ENCODE data around the gene EFCAB14.
"Not testable (repeated sequence)": the region's sequence is repeated elsewhere in the genome, so short reads cannot be mapped to it uniquely, and the experiment has no call there.

Gene EFCAB14

DNA sequence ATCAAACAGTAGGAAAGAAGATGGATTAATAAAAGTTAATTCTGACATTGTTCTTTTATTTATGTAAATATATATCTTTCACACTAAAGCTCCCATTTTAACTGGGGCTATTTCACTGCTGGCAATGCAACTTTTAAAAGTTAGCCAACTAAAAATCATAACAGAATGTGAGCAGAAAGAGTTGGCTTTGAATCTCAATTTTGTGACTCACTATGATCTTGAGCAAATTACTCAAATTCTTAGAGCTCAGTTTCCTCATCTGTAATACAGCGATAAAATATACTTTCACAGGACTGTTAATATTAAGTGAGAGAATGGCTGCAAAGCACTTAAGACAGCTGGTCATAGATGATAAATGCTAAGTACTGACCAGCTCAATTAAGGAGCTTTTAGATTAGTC lies 10.8 kb downstream of the EFCAB14 start:
- TF ChIP-seq POLR2A (IDR thresholded peaks at IDR 0.05; ENCODE audit: low read depth, low read length) = no peak
- FAIRE-seq = no peak

DNA sequence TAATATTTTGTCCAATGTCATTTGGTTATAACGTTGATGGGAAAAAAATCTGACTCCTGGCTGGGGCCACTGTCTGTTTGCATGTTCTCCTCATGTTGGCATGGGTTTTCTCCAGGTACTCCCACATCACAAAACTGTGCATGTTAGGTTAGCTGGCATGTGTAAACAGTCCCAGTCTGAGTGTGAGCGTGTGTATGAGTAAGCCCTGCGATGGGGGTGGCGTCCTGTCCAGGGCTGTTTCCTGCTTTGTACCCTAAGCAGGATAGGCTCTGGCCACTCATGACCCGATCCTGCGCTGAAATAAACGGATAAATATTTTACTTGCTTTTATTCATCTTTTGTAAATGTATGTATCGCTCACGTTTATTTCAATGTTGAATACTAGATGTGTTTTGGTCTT lies 13.5 kb downstream of the EFCAB14 start:
- DNase-seq (ENCODE audit: insufficient read length, low spot score) = no peak
- TF ChIP-seq POLR2A (IDR thresholded peaks at IDR 0.05; ENCODE audit: low read depth, low read length) = no peak
- FAIRE-seq = peak; percentile 30

More for the DNA sequence above, 10.8 kb downstream of the EFCAB14 start:
- no peak for DNase-seq (ENCODE audit: insufficient read length, low spot score)

DNA sequence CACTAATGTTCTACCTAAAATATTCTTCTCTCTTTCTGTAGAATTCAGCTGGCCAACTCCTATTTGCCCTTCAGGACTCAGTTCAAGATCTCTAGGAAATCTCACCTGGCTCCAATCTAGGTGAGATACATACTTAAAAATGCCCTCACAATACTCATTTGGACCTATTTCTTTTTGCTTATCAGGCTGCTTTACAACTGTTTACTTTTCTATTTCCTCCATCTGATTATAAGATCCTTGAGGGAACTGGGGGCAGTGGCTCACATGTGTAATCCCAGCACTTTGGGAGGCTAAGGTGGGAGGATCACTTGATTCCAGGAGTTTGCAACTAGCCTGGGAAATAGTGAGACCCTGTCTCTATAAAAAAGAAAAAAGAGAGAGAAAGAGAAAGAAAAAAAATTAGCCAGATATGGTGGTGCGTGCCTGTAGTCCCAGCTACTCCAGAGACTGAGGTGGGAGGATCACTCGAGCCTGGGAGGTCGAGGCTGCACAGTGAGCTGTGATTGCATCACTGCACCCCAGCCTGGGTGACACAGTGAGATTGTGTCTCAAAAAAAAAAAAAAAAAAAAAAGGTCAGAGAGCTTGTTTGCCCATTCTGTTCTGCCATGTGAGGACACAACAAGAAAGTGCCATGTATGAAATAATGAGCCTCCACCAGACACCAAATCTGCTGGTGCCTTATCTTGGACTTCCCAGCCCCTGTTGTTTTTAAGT lies 14.8 kb downstream of the EFCAB14 start:
- DNase-seq (ENCODE audit: insufficient read length, low spot score) (no peak), FAIRE-seq (no peak)
- no peak for TF ChIP-seq POLR2A (IDR thresholded peaks at IDR 0.05; ENCODE audit: low read depth, low read length)

DNA sequence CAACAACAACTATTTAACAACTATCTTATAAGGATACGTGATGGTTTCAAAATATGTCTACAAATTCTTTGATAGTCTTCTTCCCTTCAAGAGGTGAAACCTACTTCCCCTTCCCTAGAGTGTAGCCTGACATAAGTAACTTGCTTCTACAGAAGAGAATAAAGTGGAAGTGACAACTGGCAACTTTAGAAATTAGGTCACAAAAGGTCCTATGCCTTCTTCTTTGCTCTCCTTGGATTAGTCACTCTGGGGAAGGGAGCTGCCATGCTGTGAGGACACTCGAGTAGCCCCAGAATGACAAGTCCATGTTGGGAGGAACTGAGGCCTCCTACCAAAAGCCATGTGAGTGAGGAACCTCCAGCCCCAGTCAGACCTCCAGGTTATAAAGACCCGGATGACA lies 19.2 kb downstream of the EFCAB14 start:
- FAIRE-seq (no peak), DNase-seq (ENCODE audit: insufficient read length, low spot score) (no peak)
- no peak for TF ChIP-seq POLR2A (IDR thresholded peaks at IDR 0.05; ENCODE audit: low read depth, low read length)

DNA sequence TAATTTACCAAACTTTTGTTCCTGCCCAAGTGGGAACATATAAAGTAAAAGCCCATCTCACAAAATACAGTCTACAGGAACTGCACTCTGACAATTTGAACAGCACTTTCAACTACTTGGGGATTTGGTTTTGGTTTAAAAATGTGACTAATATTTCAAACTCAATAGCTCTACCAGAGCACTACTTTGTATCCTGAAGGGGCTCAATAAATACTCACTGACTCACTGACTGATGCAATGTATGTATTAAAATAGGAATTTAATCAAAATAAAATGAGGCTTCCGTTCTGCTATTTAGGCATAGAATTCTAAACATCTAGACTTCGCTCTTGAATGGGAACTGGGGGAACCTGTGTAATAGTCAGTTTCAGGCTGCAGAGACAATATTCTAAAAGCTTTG lies 21.9 kb downstream of the EFCAB14 start:
- DNase-seq (ENCODE audit: insufficient read length, low spot score) (no peak), FAIRE-seq (no peak)
- no peak for TF ChIP-seq POLR2A (IDR thresholded peaks at IDR 0.05; ENCODE audit: low read depth, low read length)

DNA sequence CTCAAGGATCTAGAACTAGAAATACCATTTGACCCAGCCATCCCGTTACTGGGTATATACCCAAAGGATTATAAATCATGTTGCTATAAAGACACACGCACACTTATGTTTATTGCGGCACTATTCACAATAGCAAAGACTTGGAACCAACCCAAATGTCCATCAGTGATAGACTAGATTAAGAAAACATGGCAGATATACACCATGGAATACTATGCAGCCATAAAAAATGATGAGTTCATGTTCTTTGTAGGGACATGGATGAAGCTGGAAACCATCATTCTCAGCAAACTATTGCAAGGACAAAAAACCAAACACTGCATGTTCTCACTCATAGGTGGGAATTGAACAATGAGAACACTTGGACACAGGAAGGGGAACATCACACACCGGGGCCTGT lies 24.2 kb downstream of the EFCAB14 start:
- not testable (repeated sequence) for FAIRE-seq; DNase-seq (ENCODE audit: insufficient read length, low spot score)

DNA sequence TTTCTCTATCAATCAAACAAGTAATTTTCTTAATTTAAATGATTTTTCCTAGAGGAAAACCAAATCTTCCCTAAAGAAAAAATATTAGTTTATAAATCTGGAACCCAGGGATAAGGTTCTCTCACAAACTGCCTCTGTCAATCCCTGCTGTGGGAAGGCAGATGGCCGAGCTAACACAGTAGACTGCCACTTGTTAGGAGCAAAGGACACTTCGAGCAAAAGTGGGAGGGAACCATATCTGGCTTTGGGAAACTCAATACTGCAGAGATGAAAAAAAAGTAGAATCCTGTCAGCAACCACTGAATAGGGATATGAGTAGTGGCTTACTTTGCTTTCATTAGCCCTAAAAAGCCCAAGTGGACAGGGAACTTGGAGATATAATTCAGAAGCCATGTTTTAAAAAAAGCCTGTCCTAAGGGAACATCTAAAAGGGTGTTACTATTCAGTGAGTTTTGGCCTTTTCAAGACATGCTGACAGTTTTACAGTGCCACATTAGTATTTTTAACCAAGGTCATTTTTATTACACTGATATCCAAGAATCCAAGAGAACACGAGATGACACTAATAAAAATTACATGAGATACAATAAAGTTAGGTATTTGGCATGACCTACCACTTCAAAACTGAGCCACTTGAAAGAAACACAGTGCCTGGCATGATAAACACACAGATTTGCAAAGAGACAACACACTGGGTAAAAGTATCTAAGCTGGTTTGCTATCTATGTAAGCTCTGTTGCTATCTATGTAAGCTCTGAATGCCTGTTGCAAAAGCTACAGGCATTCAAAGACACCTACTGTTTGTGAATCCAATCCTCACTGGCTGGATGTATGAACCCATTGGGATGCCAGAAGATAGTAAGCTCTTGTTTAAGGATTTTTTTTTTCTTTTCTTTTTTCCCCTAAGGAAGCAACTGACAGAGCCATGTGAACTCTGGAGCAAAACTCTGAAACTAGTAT lies 25.8 kb downstream of the EFCAB14 start:
- TF ChIP-seq POLR2A (IDR thresholded peaks at IDR 0.05; ENCODE audit: low read depth, low read length) = no peak
- FAIRE-seq (no peak), DNase-seq (ENCODE audit: insufficient read length, low spot score) (no peak)

DNA sequence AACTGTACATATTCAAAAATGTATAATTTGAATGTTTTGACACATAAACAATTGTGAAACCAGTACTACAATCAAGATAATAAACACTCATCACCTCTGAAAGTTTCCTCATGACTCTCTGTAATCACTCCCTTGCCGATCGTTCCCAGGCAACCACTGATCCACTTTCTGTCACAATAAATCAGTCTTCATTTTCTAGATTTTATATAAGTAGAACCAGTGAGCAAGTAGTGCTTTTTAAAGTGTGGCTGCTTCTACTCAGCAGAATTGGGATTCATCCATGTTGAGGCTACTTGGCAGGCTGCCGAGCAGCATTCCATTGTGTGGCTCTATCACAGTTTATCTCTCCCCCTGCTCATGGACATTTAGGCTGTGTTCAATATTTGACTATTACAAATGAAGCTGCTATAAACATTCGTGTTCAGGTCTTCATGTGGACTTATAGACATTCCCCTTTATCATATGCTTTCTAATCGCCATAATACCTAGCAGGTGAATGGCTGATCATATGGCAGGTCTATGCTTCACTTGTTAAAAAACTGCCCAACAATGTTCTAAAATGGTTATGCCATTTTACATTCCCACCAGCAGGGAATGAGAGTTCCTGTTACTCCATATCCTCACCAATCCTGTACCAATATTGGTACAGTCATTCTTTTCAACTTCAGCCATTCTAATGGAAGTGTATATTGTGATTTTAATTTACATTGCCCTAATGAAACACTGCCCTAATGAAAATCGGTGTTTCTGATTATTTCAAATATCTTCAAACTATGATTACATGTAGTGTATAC lies 26.7 kb downstream of the EFCAB14 start:
- FAIRE-seq (no peak), DNase-seq (ENCODE audit: insufficient read length, low spot score) (no peak)
- no peak for TF ChIP-seq POLR2A (IDR thresholded peaks at IDR 0.05; ENCODE audit: low read depth, low read length)

DNA sequence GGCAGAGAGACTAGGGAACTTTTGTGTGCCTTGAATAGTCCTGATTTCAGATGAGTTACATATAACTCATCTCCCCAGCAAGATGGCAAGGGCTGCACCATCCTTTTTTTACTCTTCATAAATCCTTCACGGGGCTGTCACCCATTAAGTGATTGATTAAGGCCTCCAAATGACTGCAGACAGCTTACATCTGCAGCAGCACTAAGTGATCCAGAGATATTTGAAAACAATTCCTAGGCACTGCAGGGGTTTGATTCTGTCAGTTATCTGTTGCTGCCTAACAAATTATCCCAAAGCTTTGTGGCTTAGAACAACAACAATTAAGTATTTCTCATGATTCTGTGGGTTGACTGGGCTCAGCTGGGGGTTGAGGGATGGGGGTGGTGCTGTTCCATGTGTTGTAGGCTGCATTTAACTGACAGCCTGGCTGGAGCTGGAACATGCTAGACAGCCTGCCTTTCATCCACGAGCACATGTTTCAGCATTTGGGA lies 27.9 kb downstream of the EFCAB14 start:
- FAIRE-seq (no peak), DNase-seq (ENCODE audit: insufficient read length, low spot score) (no peak)
- no peak for TF ChIP-seq POLR2A (IDR thresholded peaks at IDR 0.05; ENCODE audit: low read depth, low read length)

DNA sequence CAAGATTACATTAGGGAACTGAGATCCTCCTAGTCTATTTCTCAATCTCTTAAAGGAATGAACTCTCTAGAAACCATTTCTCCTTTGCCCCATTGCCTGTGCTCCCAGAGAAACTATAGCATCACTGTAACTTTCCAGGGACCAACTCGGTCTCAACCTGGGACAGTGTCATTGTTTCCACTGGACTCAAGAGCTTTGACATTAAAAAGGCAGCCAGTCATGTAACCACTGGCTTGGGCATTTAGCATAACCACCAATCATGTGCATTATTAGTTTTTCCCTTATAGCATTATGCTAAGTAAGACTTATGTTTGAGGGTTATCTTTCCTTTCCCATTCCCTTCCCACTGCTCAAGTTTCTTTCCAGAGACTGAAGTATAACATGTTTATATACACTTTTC lies 29.0 kb downstream of the EFCAB14 start:
- DNase-seq (ENCODE audit: insufficient read length, low spot score) = no peak
- TF ChIP-seq POLR2A (IDR thresholded peaks at IDR 0.05; ENCODE audit: low read depth, low read length) = no peak
- FAIRE-seq = no peak

DNA sequence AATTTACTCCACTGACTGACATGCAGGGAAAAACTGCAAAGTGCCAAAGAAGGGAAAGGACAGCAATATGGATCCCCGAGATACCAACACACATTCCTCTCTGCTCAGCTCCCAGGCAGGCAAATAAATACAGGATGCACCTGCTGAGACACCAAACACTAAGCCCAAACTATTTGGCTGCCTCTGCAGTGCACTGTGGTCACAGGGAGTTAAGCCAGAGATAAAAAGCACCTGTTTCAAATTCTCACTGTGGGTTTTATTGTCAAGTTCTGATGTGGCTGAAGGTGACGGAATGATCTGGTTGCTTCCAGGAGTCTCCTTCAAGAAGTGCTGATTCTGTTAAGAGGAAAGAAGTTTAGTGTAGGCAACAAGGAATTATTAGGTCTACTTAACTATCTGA lies 29.6 kb downstream of the EFCAB14 start:
- no peak for FAIRE-seq
- TF ChIP-seq POLR2A (IDR thresholded peaks at IDR 0.05; ENCODE audit: low read depth, low read length) = no peak
- no peak for DNase-seq (ENCODE audit: insufficient read length, low spot score)

DNA sequence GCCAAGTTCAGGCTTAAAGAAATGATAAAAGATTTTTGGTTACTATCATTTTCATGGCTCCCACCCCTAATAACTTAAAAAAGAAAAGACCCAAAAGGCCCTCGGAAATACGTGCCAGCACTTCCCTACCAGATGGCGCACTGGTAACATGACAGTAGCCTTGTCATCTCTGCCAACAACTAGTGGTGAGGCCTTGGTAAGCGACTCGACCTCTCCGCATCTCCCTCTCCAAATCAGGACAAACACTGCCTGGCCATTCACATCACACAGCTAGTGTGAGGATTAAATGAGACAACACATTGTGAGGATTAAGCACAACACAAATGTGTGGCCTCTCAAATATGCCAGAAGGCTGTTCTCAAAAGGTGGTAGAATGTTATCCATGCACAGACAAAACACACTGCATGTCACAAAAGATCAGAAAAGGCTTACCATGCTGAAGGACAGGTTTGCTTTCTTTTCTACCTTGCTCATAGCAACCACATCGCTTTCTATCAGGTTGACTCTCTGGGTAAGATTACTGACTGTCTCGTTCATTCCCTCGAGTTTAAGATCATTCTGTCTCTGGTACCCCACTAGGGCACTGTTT lies 30.9 kb downstream of the EFCAB14 start:
- TF ChIP-seq POLR2A (IDR thresholded peaks at IDR 0.05; ENCODE audit: low read depth, low read length) = no peak
- no peak for DNase-seq (ENCODE audit: insufficient read length, low spot score)
- no peak for FAIRE-seq

DNA sequence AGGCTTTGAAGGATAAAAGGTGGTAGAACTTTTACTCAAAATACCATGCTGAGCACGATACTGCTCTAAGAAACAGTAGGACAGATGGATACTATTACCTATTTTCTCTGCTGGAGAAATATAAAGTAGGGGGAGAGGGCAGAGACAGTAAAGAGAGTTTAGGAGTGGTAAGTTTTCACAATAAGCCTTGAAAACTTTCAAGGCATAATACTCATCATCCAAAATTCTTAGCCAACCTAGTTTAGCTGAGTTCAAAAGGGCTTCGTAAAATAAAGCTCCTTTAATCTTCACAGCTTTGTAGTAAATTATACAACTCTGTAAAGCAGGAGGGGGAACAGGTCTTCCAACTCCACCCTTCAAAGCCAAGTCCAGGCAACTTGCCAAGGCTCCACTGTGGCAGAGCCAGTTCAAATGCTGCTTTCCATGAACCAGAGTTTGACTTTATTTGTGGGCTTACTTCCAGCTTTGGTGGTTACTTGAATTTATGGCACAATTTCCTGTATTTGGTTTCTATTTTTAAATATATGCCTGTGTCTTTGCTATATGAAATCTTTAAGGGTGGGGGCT lies 31.7 kb downstream of the EFCAB14 start:
- FAIRE-seq (no peak), DNase-seq (ENCODE audit: insufficient read length, low spot score) (no peak)
- no peak for TF ChIP-seq POLR2A (IDR thresholded peaks at IDR 0.05; ENCODE audit: low read depth, low read length)
